Measurements from ENCODE around the gene SOX21. TPM values are rescaled to one million over a fixed set of nuclear protein-coding genes. Genes with fewer than 3 reads are reported as not detected.

Gene SOX21
- total and polyA plus RNA-seq, 2 donors from 2014 or later: not detected

DNA sequence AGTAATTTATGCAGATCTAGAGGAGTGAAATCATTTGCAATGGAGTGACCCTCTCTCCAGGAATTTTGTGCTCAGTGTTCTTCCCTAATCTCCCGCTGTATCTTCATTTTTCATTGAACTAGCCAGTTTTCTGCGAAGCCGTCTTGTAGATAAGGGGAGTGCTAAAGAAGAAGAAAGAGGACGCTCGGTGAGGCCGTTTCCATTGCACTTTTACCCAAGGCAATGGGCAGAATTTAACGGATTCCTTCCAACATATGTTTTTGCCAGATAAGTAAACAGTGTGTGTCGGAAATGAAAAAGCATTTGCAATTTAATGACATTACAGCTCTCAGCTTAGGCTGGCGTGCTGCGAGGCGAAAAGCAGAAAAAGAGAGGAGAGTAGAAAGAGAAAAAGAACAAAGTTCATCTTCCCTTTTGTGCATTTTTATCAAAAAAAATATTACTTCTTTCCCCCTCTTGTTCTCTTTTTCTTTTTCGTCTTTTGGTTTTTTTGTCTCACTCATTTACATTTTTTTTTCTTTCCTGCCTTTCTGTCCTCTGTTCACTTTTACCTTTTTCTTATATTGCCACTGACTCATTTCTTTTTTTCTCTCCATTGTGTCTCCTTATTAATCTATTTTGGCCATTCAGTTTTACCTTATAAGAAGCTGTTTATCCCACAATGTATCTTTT lies 49.9 kb downstream of the SOX21 start:
- Histone ChIP-seq H3K36me3 (ENCODE audit: control insufficient read depth in 2 of 3, insufficient read depth in 3 of 3, low read length in 3 of 3) (no peaks in the 10 kb centered on the region), H3K27me3 (ENCODE audit: control insufficient read depth, insufficient read depth, low read length) (peaks cover 29% of the 10 kb centered on the region), H3K27ac (ENCODE audit: low read depth in 2 of 2, low read length in 2 of 2) (no peak overlapping the region), H3K9me3 (ENCODE audit: control insufficient read depth in 2 of 3, insufficient read depth in 1 of 3, low read length in 3 of 3) (no peaks in the 10 kb centered on the region), H3K4me1 (ENCODE audit: control insufficient read depth in 2 of 3, insufficient read depth in 2 of 3, low read depth in 1 of 3, low read length in 3 of 3) (no peaks in the 10 kb centered on the region), H3K4me3 (ENCODE audit: low read length in 3 of 3) (no peak overlapping the region), H3K9ac (ENCODE audit: low read length in 3 of 3) (no peak overlapping the region)
- DNase-seq (peak in 2 of 5 donors; percentile 22 to 23), FAIRE-seq (no peak)
- intact Hi-C loops (cut with DNase I): no loop called here
- TF ChIP-seq CTCF (IDR thresholded peaks at IDR 0.05; ENCODE audit: borderline replicate concordance, extremely low read depth, insufficient read depth): no peak

GRCh38 chr13:94661406-94661805 lies 50.9 kb downstream of the SOX21 start:
- H3K27me3 ChIP-seq (ENCODE audit: control insufficient read depth, insufficient read depth, low read length): peaks cover 29% of the 10 kb centered on the region
- H3K4me3 ChIP-seq (ENCODE audit: low read length in 3 of 3): no peak overlapping the region
- H3K9me3 ChIP-seq (ENCODE audit: control insufficient read depth in 2 of 3, insufficient read depth in 1 of 3, low read length in 3 of 3): peaks cover 0 to 3% (median 0%) of the 10 kb centered on the region in 3 donors
- TF ChIP-seq CTCF (IDR thresholded peaks at IDR 0.05; ENCODE audit: borderline replicate concordance, extremely low read depth, insufficient read depth): no peak
- no peak overlapping the region for H3K9ac ChIP-seq (ENCODE audit: low read length in 3 of 3)
- intact Hi-C loops (cut with DNase I): no loop called here
- FAIRE-seq (no peak), DNase-seq (no peak)
- no peaks in the 10 kb centered on the region for H3K36me3 ChIP-seq (ENCODE audit: control insufficient read depth in 2 of 3, insufficient read depth in 3 of 3, low read length in 3 of 3)
- H3K27ac ChIP-seq (ENCODE audit: low read depth in 2 of 2, low read length in 2 of 2): no peak overlapping the region
- H3K4me1 ChIP-seq (ENCODE audit: control insufficient read depth in 2 of 3, insufficient read depth in 2 of 3, low read depth in 1 of 3, low read length in 3 of 3): no peaks in the 10 kb centered on the region

DNA sequence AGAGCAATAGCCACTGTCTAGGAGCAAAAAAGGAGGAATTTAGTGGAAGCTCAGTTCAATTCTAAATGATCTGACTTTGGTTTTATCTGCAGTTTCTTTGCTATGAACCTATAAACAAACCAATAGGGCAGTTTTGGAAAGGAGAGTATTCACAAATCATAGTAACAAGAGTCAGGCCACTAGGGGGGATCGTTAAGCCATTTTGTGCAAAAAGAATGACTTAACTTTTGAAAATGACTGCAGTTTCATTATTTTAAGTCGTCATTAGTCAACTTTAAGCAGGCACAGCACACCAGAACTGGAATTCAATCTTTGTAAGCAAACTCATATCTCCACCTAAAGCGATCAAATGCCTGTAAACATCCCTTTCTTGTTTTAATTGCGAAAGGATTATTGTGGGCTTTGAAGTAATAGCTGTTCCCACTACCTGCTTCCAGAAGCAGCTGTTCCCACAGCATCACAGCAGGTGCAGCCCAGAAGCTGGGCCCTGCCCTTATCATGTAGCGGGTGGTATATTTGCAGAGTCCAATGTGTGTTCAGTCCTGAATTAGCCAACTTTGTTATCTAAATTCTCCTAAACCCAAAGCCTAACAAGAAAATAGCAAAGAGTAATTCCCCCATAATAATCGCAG lies 51.5 kb downstream of the SOX21 start:
- peak in 2 of 5 donors; percentile 29 to 46 for DNase-seq
- intact Hi-C loops (cut with DNase I): no loop called here

More for the DNA sequence above, 51.5 kb downstream of the SOX21 start:
- TF ChIP-seq CTCF (IDR thresholded peaks at IDR 0.05; ENCODE audit: borderline replicate concordance, extremely low read depth, insufficient read depth): no peak
- H3K4me1 ChIP-seq (ENCODE audit: control insufficient read depth in 2 of 3, insufficient read depth in 2 of 3, low read depth in 1 of 3, low read length in 3 of 3): no peaks in the 10 kb centered on the region
- H3K27me3 ChIP-seq (ENCODE audit: control insufficient read depth, insufficient read depth, low read length): peaks cover 27% of the 10 kb centered on the region
- H3K9ac ChIP-seq (ENCODE audit: low read length in 3 of 3): no peak overlapping the region
- H3K36me3 ChIP-seq (ENCODE audit: control insufficient read depth in 2 of 3, insufficient read depth in 3 of 3, low read length in 3 of 3): no peaks in the 10 kb centered on the region
- no peak overlapping the region for H3K27ac ChIP-seq (ENCODE audit: low read depth in 2 of 2, low read length in 2 of 2)
- H3K4me3 ChIP-seq (ENCODE audit: low read length in 3 of 3): no peak overlapping the region
- peaks cover 0 to 3% (median 0%) of the 10 kb centered on the region in 3 donors for H3K9me3 ChIP-seq (ENCODE audit: control insufficient read depth in 2 of 3, insufficient read depth in 1 of 3, low read length in 3 of 3)
- no peak for FAIRE-seq

Other genes starting within 250 kb of the SOX21 start
- 0.13 TPM for gene DCT, start 232.9 kb downstream of the SOX21 start, total RNA-seq
- gene DCT, start 232.9 kb downstream of the SOX21 start, polyA plus RNA-seq (ENCODE audit: insufficient read depth, low read depth, low replicate concordance): 0.11 TPM
- 12.2 TPM for gene TGDS, start 116.4 kb downstream of the SOX21 start, total RNA-seq
- gene TGDS, start 116.4 kb downstream of the SOX21 start, polyA plus RNA-seq (ENCODE audit: insufficient read depth, low read depth, low replicate concordance): 10.8 TPM
- 5.2 TPM for gene GPR180, start 110.7 kb downstream of the SOX21 start, total RNA-seq
- 1.8 TPM for gene GPR180, start 110.7 kb downstream of the SOX21 start, polyA plus RNA-seq (ENCODE audit: insufficient read depth, low read depth, low replicate concordance)